HG03045 (cell line): ENCODE data around the gene RASD2.
A peak's percentile ranks its signal among the peaks of the same experiment; 100 is the strongest.

Experiments
- ATAC-seq: cut with Tn5 transposase; IDR thresholded peaks from one replicate; pipeline ENCODE4 v1.9.1; 2021; ENCODE audit warnings: mild to moderate bottlenecking, moderate library complexity; ENCODE audit not compliant: unreplicated experiment

RASD2 gene

GRCh38 chr22:35539910-35540594 is 579 bp upstream of the RASD2 start:
- peak; percentile 67 for ATAC-seq

GRCh38 chr22:35541254-35541748 is 670 bp downstream of the RASD2 start:
- no peak for ATAC-seq

GRCh38 chr22:35542157-35542938 is 1.7 kb downstream of the RASD2 start:
- ATAC-seq: no peak

- ATAC-seq: no peak
These were observed 2.4 kb downstream of the RASD2 start for GRCh38 chr22:35542939-35543516.

- no peak for ATAC-seq
These were observed 3.1 kb downstream of the RASD2 start for GRCh38 chr22:35543702-35544101.

- ATAC-seq: no peak
These were observed 3.6 kb downstream of the RASD2 start for GRCh38 chr22:35544189-35544588.

- ATAC-seq: no peak
These were observed 4.2 kb downstream of the RASD2 start for GRCh38 chr22:35544827-35545226.

- no peak for ATAC-seq
These were observed 6.3 kb downstream of the RASD2 start for GRCh38 chr22:35546886-35547285.

GRCh38 chr22:35547987-35548721 is 7.5 kb downstream of the RASD2 start:
- no peak for ATAC-seq

- no peak for ATAC-seq
These were observed 8.1 kb downstream of the RASD2 start for GRCh38 chr22:35548722-35549112.

- no peak for ATAC-seq
These were observed 8.7 kb downstream of the RASD2 start for GRCh38 chr22:35549328-35549727.

GRCh38 chr22:35551549-35552177 is 11.0 kb downstream of the RASD2 start:
- no peak for ATAC-seq

GRCh38 chr22:35552196-35552842 is 11.7 kb downstream of the RASD2 start:
- ATAC-seq: no peak

GRCh38 chr22:35552846-35553245 is 12.2 kb downstream of the RASD2 start:
- no peak for ATAC-seq

- ATAC-seq: no peak
These were observed 12.7 kb downstream of the RASD2 start for GRCh38 chr22:35553341-35553740.

GRCh38 chr22:35554297-35554845 is 13.7 kb downstream of the RASD2 start:
- no peak for ATAC-seq

- no peak for ATAC-seq
These were observed 14.9 kb downstream of the RASD2 start for GRCh38 chr22:35555483-35555890.

- ATAC-seq: no peak
These were observed 15.4 kb downstream of the RASD2 start for GRCh38 chr22:35555946-35556547.

GRCh38 chr22:35556666-35557065 is 16.0 kb downstream of the RASD2 start:
- ATAC-seq: no peak

GRCh38 chr22:35558031-35558430 is 17.4 kb downstream of the RASD2 start:
- ATAC-seq: no peak
